Peyer's patch (tissue), 4 donors: ENCODE data around the gene ARL5C. TPM values are rescaled to one million over a fixed set of nuclear protein-coding genes. Genes with fewer than 3 reads are reported as not detected.

Experiments used
- DNase-seq, 3 donors: peaks; one replicate each; pipeline ENCODE4 v3.0.0-alpha.2; 2017 to 2019
- H3K27ac ChIP-seq, 4 donors: fragments of 200-600 bp; sonication (generic); one replicate each; pipeline ENCODE4 v1.5.1; 2016 to 2019
- H3K27me3 ChIP-seq, 2 donors: fragments of 200-600 bp; sonication (generic); one replicate each; pipeline ENCODE4 v1.5.1; 2019
- H3K36me3 ChIP-seq, 3 donors: fragments of 200-600 bp; sonication (generic); one replicate each; pipeline ENCODE4 v1.5.1; 2016 to 2019
- H3K4me1 ChIP-seq, 4 donors: fragments of 200-600 bp; sonication (generic); one replicate each; pipeline ENCODE4 v1.5.1; 2016 to 2019
- H3K4me3 ChIP-seq, 4 donors: fragments of 200-600 bp; sonication (generic); 1 replicate in 3 of 4; 2 replicates in 1 of 4; pipeline ENCODE4 v1.5.1; 2016 to 2019; ENCODE audit warnings: mild to moderate bottlenecking in 1 of 4
- H3K9me3 ChIP-seq, 4 donors: fragments of 200-600 bp; sonication (generic); one replicate each; pipeline ENCODE4 v1.5.1; 2016 to 2019; ENCODE audit warnings: mild to moderate bottlenecking in 1 of 4
- POLR2A ChIP-seq, 2 donors: fragments of 450-650 bp; IDR thresholded peaks; one replicate each; pipeline ENCODE4 v1.5.1; 2017; ENCODE audit warnings: antibody characterized with exemption in 2 of 2, mild to moderate bottlenecking in 2 of 2, moderate library complexity in 2 of 2
- total RNA-seq, 4 donors: library from RNA; depleted of rRNA; stranded (reverse); fragments of >200 nt; gene quantifications; one replicate each; pipeline ENCODE4 v1.1.0, GENCODE V29; 2016
- TF ChIP-seq, protein P1 (sequence below), 6 experiments: fragments of 450-650 bp in 4 of 6; fragments of 200-600 bp in 2 of 6; sonication (generic) in 1 of 6; IDR thresholded peaks; one replicate each; pipeline ENCODE4 v1.5.1; 2017 to 2019; ENCODE audit warnings: antibody characterized with exemption in 6 of 6, mild to moderate bottlenecking in 3 of 6, moderate library complexity in 1 of 6

Gene ARL5C
- total RNA-seq, 4 donors from 2014 or later: not detected

DNA sequence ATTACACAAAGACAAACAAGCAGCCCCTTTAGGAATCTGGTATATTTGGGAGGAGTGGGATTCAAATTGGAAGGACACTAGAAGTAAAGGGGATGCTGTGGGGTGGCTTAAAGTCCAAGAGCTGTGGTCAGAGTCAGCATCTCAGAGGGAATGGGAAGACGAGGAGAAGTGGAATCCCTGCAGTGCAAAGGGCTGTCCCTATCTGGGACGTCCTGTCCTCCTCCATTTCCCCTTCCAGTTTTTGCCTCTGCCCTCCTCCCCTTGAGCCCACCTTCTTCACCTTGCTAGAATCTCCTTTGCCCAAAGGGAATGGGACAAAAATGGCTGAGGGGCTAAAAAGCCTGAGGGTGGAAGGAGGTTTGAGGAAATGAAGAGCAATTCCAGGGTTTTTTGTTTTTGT is 10.3 kb downstream of the ARL5C start:
- TF ChIP-seq, protein P1, sequence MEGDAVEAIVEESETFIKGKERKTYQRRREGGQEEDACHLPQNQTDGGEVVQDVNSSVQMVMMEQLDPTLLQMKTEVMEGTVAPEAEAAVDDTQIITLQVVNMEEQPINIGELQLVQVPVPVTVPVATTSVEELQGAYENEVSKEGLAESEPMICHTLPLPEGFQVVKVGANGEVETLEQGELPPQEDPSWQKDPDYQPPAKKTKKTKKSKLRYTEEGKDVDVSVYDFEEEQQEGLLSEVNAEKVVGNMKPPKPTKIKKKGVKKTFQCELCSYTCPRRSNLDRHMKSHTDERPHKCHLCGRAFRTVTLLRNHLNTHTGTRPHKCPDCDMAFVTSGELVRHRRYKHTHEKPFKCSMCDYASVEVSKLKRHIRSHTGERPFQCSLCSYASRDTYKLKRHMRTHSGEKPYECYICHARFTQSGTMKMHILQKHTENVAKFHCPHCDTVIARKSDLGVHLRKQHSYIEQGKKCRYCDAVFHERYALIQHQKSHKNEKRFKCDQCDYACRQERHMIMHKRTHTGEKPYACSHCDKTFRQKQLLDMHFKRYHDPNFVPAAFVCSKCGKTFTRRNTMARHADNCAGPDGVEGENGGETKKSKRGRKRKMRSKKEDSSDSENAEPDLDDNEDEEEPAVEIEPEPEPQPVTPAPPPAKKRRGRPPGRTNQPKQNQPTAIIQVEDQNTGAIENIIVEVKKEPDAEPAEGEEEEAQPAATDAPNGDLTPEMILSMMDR (IDR thresholded peaks at IDR 0.05): no peak
- TF ChIP-seq POLR2A (IDR thresholded peaks at IDR 0.05): no peak
- H3K4me3 ChIP-seq: no peak overlapping the region

GRCh38 chr17:39153599-39154051 is 12.3 kb downstream of the ARL5C start:
- H3K27me3 ChIP-seq: peaks cover 0 to 4% of the 10 kb centered on the region in 2 donors
- TF ChIP-seq, protein P1 (IDR thresholded peaks at IDR 0.05): peak; percentile 18 to 35 (median 29)
- TF ChIP-seq POLR2A (IDR thresholded peaks at IDR 0.05): no peak
- peak; percentile 93 to 96 (median 96) for DNase-seq
- H3K9me3 ChIP-seq: no peaks in the 10 kb centered on the region
- H3K4me3 ChIP-seq: peak overlapping the region; percentile 62 to 99 (median 68)
- peak overlapping the region; percentile 81 to 96 (median 89) for H3K27ac ChIP-seq
- H3K4me1 ChIP-seq: peaks cover 0 to 17% (median 11%) of the 10 kb centered on the region in 4 donors
- no peaks in the 10 kb centered on the region for H3K36me3 ChIP-seq

More for the DNA sequence above, 10.3 kb downstream of the ARL5C start:
- DNase-seq: no peak
- Histone ChIP-seq H3K9me3 (no peaks in the 10 kb centered on the region), H3K4me1 (peaks cover 0 to 17% (median 11%) of the 10 kb centered on the region in 4 donors), H3K36me3 (no peaks in the 10 kb centered on the region), H3K27ac (no peak overlapping the region), H3K27me3 (peaks cover 0 to 4% of the 10 kb centered on the region in 2 donors)

GRCh38 chr17:39151943-39152818 is 13.8 kb downstream of the ARL5C start:
- Histone ChIP-seq H3K4me3 (peak overlapping the region; percentile 62 to 99 (median 68)), H3K27ac (peak overlapping the region; percentile 81 to 96 (median 89)), H3K27me3 (peaks cover 0 to 4% of the 10 kb centered on the region in 2 donors), H3K36me3 (no peaks in the 10 kb centered on the region), H3K4me1 (peaks cover 0 to 17% (median 11%) of the 10 kb centered on the region in 4 donors), H3K9me3 (no peaks in the 10 kb centered on the region)
- TF ChIP-seq POLR2A (IDR thresholded peaks at IDR 0.05): no peak
- TF ChIP-seq, protein P1 (IDR thresholded peaks at IDR 0.05): no peak
- peak in 2 of 3 donors; percentile 23 to 54 for DNase-seq

DNA sequence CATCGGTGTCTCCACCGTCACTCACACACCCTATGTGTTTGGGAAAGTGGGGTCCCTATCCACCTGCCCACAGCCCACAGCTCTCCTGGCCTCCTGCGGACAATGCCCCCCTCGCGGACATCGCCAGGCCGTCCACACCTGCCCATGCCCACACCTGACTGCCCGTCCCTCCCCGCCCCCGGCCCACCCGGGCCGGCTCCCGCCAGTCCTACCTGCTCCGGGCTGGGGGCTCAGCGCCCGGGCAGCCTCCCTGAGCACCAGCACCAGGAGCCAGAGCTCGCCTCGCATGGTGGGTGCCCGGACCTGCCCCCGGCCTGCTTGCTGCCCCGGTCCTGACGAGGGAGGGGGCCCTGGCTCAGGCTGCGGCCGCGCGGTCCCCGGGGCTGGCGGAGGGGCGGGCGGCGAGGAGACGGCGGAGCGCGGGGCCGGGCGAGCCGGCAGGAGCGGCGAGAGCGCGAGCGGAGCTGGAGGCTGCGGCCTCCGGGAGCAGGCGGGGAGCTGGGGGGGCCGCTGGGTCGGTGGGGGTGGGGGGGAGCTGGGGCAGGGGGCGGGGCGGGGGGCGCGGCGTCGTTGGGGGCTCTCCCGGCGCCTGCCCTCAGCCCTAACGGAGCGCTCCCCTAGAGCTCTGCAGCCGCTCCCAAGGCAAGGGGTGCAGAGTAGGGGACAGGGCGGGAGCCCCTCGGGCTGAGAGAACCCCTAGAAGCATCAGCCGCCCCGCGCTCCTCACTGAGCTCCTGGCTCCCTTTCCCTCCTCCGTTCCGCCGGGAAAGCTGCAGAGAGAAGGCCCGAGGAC is 14.6 kb downstream of the ARL5C start, which contains the start of gene PLXDC1:
TSS of gene PLXDC1 (minus strand) at position 488 of the 793 bp plus-strand sequence. CDS start at position 288, 200 bp downstream.
- H3K27ac ChIP-seq: peak within 1 kb of the TSS; percentile 61 to 96 (median 86)
- DNase-seq: peak in 2 of 3 donors; percentile 51 to 56
- TF ChIP-seq, protein P1 (IDR thresholded peaks at IDR 0.05): no peak
- TF ChIP-seq POLR2A (IDR thresholded peaks at IDR 0.05): no peak
- H3K9me3 ChIP-seq: no peaks in the 10 kb centered on the region
- H3K4me1 ChIP-seq: peaks cover 0 to 17% (median 11%) of the 10 kb centered on the region in 4 donors
- H3K27me3 ChIP-seq: peaks cover 0 to 4% of the 10 kb centered on the region in 2 donors
- peak within 1 kb of the TSS; percentile 62 to 99 (median 68) for H3K4me3 ChIP-seq
- H3K36me3 ChIP-seq: no peaks in the 10 kb centered on the region

DNA sequence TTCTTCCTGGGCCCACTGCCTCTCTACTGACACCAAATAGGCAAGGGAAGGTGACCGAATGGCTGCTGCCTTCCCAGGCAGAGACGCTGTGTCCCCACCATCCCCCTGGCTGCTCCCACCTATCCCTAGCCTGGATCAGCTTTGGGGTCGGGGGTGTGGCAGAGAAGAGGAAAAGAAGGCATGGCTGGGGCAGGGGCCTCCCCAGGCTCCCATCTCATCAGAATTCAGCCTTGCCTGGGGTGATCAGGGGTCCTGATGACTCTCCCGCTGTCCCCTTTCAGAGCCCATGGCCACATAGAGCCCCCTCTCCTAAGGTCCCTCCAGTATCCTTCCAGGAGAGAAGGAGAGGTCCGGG is 15.2 kb downstream of the ARL5C start:
- no peak for DNase-seq
- Histone ChIP-seq H3K27ac (no peak overlapping the region), H3K4me1 (peaks cover 0 to 17% (median 11%) of the 10 kb centered on the region in 4 donors), H3K27me3 (peaks cover 0 to 4% of the 10 kb centered on the region in 2 donors), H3K36me3 (no peaks in the 10 kb centered on the region), H3K9me3 (no peaks in the 10 kb centered on the region), H3K4me3 (peak overlapping the region; percentile 51 to 99 (median 62))
- no peak for TF ChIP-seq POLR2A (IDR thresholded peaks at IDR 0.05)
- TF ChIP-seq, protein P1 (IDR thresholded peaks at IDR 0.05): no peak
